Spleen (tissue), 11 donors: ENCODE data around the gene SGSH. TPM values are rescaled to one million over a fixed set of nuclear protein-coding genes. Genes with fewer than 3 reads are reported as not detected.

Experiments used
- DNase-seq: peaks from one replicate; pipeline ENCODE4 v3.0.0-alpha.2; 2020
- H3K27ac ChIP-seq, 8 donors: fragments of 200-600 bp; sonication (generic) in 7 of 8; 1 replicate in 4 of 8; 2 replicates in 4 of 8; pipeline versions ENCODE4 v1.5.0 to v1.8.0; 2016 to 2021; ENCODE audit warnings: inconsistent platforms in 4 of 8, mild to moderate bottlenecking in 4 of 8, moderate library complexity in 1 of 8
- H3K27me3 ChIP-seq, 7 donors: fragments of 200-600 bp; sonication (generic) in 6 of 7; replicated peaks in 1 of 7; 1 replicate in 4 of 7; 2 replicates in 3 of 7; pipeline versions ENCODE4 v1.5.0 to v1.8.0; 2016 to 2021; ENCODE audit warnings: inconsistent platforms in 3 of 7, mild to moderate bottlenecking in 1 of 7
- H3K36me3 ChIP-seq, 6 donors: fragments of 200-600 bp; sonication (generic) in 5 of 6; 1 replicate in 4 of 6; 2 replicates in 2 of 6; pipeline versions ENCODE4 v1.5.0 to v1.8.0; 2016 to 2021; ENCODE audit warnings: inconsistent platforms in 2 of 6
- H3K4me1 ChIP-seq, 6 donors: fragments of 200-600 bp; sonication (generic) in 5 of 6; 1 replicate in 3 of 6; 2 replicates in 3 of 6; pipeline versions ENCODE4 v1.5.0 to v1.8.0; 2016 to 2021; ENCODE audit warnings: inconsistent platforms in 3 of 6
- H3K4me3 ChIP-seq, 8 donors: fragments of 200-600 bp; sonication (generic) in 7 of 8; 1 replicate in 4 of 8; 2 replicates in 4 of 8; pipeline versions ENCODE4 v1.5.0 to v1.8.0; 2016 to 2021; ENCODE audit warnings: inconsistent platforms in 4 of 8, mild to moderate bottlenecking in 4 of 8, moderate library complexity in 2 of 8
- H3K9me3 ChIP-seq, 8 donors: fragments of 200-600 bp; sonication (generic) in 7 of 8; 1 replicate in 4 of 8; 2 replicates in 4 of 8; pipeline versions ENCODE4 v1.5.0 to v1.8.0; 2016 to 2021; ENCODE audit warnings: inconsistent platforms in 4 of 8
- POLR2A ChIP-seq, 3 donors: fragments of 450-650 bp; IDR thresholded peaks; one replicate each; pipeline ENCODE4 v1.5.1; 2017; ENCODE audit warnings: antibody characterized with exemption in 3 of 3, mild to moderate bottlenecking in 1 of 3
- POLR2AphosphoS5 ChIP-seq, 3 donors: sonication (generic); formaldehyde crosslinking; IDR thresholded peaks; one replicate each; pipeline ENCODE4 v1.5.1; 2017; ENCODE audit warnings: antibody characterized with exemption in 3 of 3
- WGBS, 5 donors: extraction: QIAGEN DNeasy Blood & Tissue Kit in 3 of 5; methylation state at CpG; one replicate each; pipeline versions ENCODE4 v1.1.5 to v1.1.7; 2013 to 2018; 5-methylcytosine and 5-hydroxymethylcytosine counted together
- intact Hi-C: fragments of 100-400 bp; cut with DNase I; formaldehyde crosslinking; loops from one replicate; pipeline ENCODE4 v1.15.0; 2023; ENCODE audit warnings: low total_unique reads
- polyA plus RNA-seq, 3 donors: library from polyadenylated mRNA; stranded (reverse); fragments of 200-250 nt; gene quantifications; one replicate each; pipeline ENCODE4 v1.2.1, GENCODE V29; 2013
- total RNA-seq, 7 donors: library from RNA; depleted of rRNA in 3 of 7; stranded (reverse); fragments of >200 nt in 3 of 7; fragmentation: NEBNext Ultra II Directional in 4 of 7; extraction: Animal tissue kit (Norgen Biotek cat#: 25700) in 4 of 7; gene quantifications; one replicate each; pipeline versions ENCODE4 v1.1.0 to v1.2.1, GENCODE V29; 2016 to 2021
- TF ChIP-seq, protein P1 (sequence below), 11 experiments: fragments of 200-600 bp in 7 of 11; fragments of 450-650 bp in 4 of 11; sonication (generic) in 4 of 11; IDR thresholded peaks in 8 of 11; conservative IDR thresholded peaks in 3 of 11; 1 replicate in 7 of 11; 2 replicates in 4 of 11; pipeline versions ENCODE4 v1.4.0 to v1.8.0; 2016 to 2021; ENCODE audit warnings: antibody characterized with exemption in 11 of 11, inconsistent platforms in 4 of 11, mild to moderate bottlenecking in 1 of 11
- donor health status: healthy with polysubstance abuse.
- donor health status: DM: no; HTN: no; CAD: no; lungs with moderate emphysema.
- donor health status: DM: no; HTN: no; CAD: no.
- donor health status: Bipolar disorder and iron deficiency.
- donor health status: healthy.
- donor health status: DM: no; HTN: no; CAD: no.
- donor health status: DM: yes; HTN: yes; CAD: no.

SGSH gene
- total and polyA plus RNA-seq, 10 donors, result 23.6 to 137 (median 90.3) TPM

DNA sequence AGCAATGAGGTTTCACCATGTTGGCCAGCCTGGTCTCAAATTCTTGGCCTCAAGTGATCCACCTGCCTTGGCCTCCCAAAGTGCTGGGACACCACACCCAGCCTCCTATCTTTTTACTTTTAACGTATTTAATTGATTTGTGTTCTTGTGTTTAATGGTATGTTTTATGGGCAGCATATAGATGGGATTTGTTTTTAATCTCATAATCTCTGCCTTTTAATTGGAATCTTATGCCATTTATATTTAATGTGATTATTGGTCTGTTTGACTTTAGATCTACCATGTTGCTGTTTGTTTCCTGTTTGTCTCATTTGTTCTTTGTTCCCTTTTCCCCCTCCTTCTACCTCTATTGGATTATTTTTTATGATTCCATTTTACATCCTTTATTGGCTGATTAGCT lies 12.3 kb upstream of the SGSH start:
- no peak overlapping the region for H3K4me3 ChIP-seq
- no peak for TF ChIP-seq POLR2A (IDR thresholded peaks at IDR 0.05)
- no peak for TF ChIP-seq POLR2AphosphoS5 (IDR thresholded peaks at IDR 0.05)
- H3K4me1 ChIP-seq, result no peaks in the 10 kb centered on the region
- no peak overlapping the region for H3K27ac ChIP-seq
- H3K27me3 ChIP-seq, result no peaks in the 10 kb centered on the region
- H3K36me3 ChIP-seq, result peaks cover 0 to 98% (median 29%) of the 10 kb centered on the region in 6 donors
- WGBS, 5 donors, result 89 to 97% (median 97%) methylated on average over 1 of the region's 1 CpG
- intact Hi-C loops, result no loop called here
- no peak for DNase-seq
- peaks cover 0 to 38% (median 32%) of the 10 kb centered on the region in 8 donors for H3K9me3 ChIP-seq

DNA sequence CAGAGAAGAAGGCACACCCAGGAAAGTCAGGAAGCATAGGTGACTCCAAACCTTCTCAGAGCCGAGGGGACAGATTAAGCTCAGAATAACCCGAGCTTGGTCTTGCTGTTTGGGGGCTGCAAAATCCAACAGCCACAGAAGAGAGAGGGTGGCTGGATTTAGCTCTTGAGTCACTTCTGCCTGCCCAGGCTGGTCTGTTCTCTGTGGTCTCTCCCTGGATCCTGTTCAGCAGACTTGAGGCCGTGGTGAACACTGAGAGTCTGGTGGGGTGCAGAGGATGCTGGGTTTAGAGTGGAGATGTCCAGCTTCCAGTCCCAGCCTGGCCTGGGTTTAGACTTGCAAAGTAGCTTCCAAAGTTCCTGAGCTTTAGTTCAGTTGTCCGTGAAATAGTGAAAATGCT lies 8.9 kb upstream of the SGSH start:
- intact Hi-C loops, result no loop called here
- TF ChIP-seq POLR2AphosphoS5 (IDR thresholded peaks at IDR 0.05), result no peak
- TF ChIP-seq POLR2A (IDR thresholded peaks at IDR 0.05), result no peak
- TF ChIP-seq, protein P1, sequence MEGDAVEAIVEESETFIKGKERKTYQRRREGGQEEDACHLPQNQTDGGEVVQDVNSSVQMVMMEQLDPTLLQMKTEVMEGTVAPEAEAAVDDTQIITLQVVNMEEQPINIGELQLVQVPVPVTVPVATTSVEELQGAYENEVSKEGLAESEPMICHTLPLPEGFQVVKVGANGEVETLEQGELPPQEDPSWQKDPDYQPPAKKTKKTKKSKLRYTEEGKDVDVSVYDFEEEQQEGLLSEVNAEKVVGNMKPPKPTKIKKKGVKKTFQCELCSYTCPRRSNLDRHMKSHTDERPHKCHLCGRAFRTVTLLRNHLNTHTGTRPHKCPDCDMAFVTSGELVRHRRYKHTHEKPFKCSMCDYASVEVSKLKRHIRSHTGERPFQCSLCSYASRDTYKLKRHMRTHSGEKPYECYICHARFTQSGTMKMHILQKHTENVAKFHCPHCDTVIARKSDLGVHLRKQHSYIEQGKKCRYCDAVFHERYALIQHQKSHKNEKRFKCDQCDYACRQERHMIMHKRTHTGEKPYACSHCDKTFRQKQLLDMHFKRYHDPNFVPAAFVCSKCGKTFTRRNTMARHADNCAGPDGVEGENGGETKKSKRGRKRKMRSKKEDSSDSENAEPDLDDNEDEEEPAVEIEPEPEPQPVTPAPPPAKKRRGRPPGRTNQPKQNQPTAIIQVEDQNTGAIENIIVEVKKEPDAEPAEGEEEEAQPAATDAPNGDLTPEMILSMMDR (IDR thresholded peaks at IDR 0.05 in 8 of 11, conservative IDR thresholded peaks at IDR 0.05 in 3 of 11), result no peak
- no peaks in the 10 kb centered on the region for H3K27me3 ChIP-seq
- no peak for DNase-seq
- no peak overlapping the region for H3K27ac ChIP-seq
- peaks cover 0 to 30% (median 29%) of the 10 kb centered on the region in 8 donors for H3K9me3 ChIP-seq
- WGBS, 5 donors, result 81 to 93% (median 85%) methylated on average over 4 of the region's 4 CpGs
- H3K4me3 ChIP-seq, result no peak overlapping the region
- peaks cover 0 to 89% (median 13%) of the 10 kb centered on the region in 6 donors for H3K36me3 ChIP-seq
- H3K4me1 ChIP-seq, result no peaks in the 10 kb centered on the region

DNA sequence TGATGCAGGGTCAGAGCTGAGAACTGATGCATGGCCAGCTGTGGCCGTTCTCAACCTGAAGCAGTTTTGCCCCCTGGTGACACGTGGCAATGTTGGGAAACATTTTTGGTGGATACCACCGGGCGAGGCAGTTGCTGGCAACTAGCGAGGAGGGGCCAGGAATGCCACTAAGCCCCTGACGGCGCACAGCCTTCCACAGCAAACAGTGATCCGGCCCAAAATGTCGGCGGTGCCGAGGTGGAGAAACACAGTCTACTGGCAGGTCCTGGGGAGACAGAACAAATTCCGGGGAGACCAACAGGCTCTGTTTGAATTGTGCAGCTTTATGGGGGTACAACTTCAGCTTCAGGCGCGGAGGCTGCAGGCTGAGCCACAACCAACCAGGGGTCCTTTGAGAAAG lies 8.3 kb upstream of the SGSH start:
- Histone ChIP-seq H3K4me1 (no peaks in the 10 kb centered on the region), H3K27me3 (no peaks in the 10 kb centered on the region), H3K9me3 (peaks cover 0 to 25% (median 23%) of the 10 kb centered on the region in 8 donors), H3K4me3 (no peak overlapping the region), H3K27ac (no peak overlapping the region), H3K36me3 (peaks cover 0 to 84% (median 10%) of the 10 kb centered on the region in 6 donors)
- DNase-seq, result no peak
- intact Hi-C loops, result no loop called here
- TF ChIP-seq, protein P1 (IDR thresholded peaks at IDR 0.05 in 8 of 11, conservative IDR thresholded peaks at IDR 0.05 in 3 of 11), result no peak
- TF ChIP-seq POLR2AphosphoS5 (IDR thresholded peaks at IDR 0.05), result no peak
- 78 to 92% (median 90%) methylated on average over 13 to 14 of the region's 14 CpGs for WGBS, 5 donors

DNA sequence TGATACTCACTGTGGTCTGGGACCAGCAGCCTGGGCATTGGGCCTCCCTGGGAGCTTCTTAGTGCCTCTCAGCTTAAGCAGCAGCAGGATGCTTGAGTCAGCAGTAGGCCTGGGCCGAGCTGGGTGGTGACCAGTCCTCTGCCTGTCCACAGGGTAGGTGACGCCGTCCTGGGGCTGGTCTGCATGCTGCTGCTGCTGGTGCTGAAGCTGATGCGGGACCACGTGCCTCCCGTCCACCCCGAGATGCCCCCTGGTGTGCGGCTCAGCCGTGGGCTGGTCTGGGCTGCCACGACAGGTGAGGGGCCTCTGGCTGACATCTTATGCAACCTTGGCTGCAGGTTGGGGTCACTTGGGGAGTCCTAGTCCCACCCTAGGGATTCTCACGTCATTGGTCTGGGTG lies 7.5 kb upstream of the SGSH start:
- 86 to 97% (median 93%) methylated on average over 1 to 11 of the region's 11 CpGs for WGBS, 5 donors
- TF ChIP-seq POLR2A (IDR thresholded peaks at IDR 0.05) (no peak), POLR2AphosphoS5 (IDR thresholded peaks at IDR 0.05) (no peak)
- TF ChIP-seq, protein P1 (IDR thresholded peaks at IDR 0.05 in 8 of 11, conservative IDR thresholded peaks at IDR 0.05 in 3 of 11), result no peak

More for the DNA sequence above, 7.5 kb upstream of the SGSH start:
- H3K27me3 ChIP-seq, result no peaks in the 10 kb centered on the region
- peaks cover 0 to 82% (median 5%) of the 10 kb centered on the region in 6 donors for H3K36me3 ChIP-seq
- no peak overlapping the region for H3K27ac ChIP-seq
- H3K4me3 ChIP-seq, result no peak overlapping the region
- intact Hi-C loops, result no loop called here
- H3K4me1 ChIP-seq, result peaks cover 0 to 7% (median 0%) of the 10 kb centered on the region in 6 donors
- DNase-seq, result no peak
- peaks cover 0 to 17% (median 15%) of the 10 kb centered on the region in 8 donors for H3K9me3 ChIP-seq
